PFSK-1 (cell line): ENCODE data around the gene JAKMIP2.

ENCODE experiments used
- POLR2AphosphoS5 ChIP-seq: IDR thresholded peaks from 2 replicates; pipeline ENCODE4 v1.6.1; 2012; ENCODE audit warnings: low read depth, mild to moderate bottlenecking, control low read depth, low read length, moderate library complexity
- TF ChIP-seq, protein P1 (sequence below), 2 experiments: IDR thresholded peaks; 2 replicates each; pipeline versions ENCODE4 v1.6.1 to v1.8.0; 2011 to 2012; ENCODE audit warnings: low read depth in 2 of 2, low read length in 2 of 2, control low read depth in 1 of 2, inconsistent platforms in 1 of 2, mild to moderate bottlenecking in 1 of 2, moderate library complexity in 1 of 2; ENCODE audit not compliant: insufficient read depth in 1 of 2

DNA sequence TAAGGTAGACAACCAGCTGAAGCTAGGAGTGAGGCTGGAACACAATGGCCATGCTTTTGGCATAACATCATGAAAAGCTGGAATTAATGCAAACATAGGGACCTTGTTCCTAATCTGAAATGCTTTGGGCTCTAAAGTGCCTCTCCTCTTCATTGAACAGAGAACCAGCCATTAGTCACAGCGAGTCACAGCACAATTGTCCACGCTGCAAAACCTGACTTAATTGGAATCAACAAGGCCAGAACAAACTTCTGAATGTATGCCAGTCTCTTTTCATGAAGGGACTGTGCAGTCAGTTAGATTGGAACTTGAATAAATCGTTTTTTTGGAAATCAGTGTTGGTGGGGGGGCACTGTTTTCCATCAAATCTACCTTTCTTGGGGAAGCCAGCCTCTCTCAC, 96.5 kb downstream of the JAKMIP2 start:
- TF ChIP-seq, protein P1, sequence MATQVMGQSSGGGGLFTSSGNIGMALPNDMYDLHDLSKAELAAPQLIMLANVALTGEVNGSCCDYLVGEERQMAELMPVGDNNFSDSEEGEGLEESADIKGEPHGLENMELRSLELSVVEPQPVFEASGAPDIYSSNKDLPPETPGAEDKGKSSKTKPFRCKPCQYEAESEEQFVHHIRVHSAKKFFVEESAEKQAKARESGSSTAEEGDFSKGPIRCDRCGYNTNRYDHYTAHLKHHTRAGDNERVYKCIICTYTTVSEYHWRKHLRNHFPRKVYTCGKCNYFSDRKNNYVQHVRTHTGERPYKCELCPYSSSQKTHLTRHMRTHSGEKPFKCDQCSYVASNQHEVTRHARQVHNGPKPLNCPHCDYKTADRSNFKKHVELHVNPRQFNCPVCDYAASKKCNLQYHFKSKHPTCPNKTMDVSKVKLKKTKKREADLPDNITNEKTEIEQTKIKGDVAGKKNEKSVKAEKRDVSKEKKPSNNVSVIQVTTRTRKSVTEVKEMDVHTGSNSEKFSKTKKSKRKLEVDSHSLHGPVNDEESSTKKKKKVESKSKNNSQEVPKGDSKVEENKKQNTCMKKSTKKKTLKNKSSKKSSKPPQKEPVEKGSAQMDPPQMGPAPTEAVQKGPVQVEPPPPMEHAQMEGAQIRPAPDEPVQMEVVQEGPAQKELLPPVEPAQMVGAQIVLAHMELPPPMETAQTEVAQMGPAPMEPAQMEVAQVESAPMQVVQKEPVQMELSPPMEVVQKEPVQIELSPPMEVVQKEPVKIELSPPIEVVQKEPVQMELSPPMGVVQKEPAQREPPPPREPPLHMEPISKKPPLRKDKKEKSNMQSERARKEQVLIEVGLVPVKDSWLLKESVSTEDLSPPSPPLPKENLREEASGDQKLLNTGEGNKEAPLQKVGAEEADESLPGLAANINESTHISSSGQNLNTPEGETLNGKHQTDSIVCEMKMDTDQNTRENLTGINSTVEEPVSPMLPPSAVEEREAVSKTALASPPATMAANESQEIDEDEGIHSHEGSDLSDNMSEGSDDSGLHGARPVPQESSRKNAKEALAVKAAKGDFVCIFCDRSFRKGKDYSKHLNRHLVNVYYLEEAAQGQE (IDR thresholded peaks at IDR 0.05; ENCODE audit: insufficient read depth in 1 of 2, low read depth in 2 of 2, low read length in 2 of 2) = no peak
- TF ChIP-seq POLR2AphosphoS5 = no peak
